ENCODE data around the gene SCRN1.

GRCh38 chr7:29935111-29935510, 54.5 kb downstream of the SCRN1 start:
- no peak for TF ChIP-seq EZH2phosphoT487 (IDR thresholded peaks at IDR 0.05; ENCODE audit: insufficient read depth, low read depth)
- no peak for TF ChIP-seq EZH2 (IDR thresholded peaks at IDR 0.05; ENCODE audit: insufficient read depth, poor library complexity, severe bottlenecking)
